NCI-H345 treated with DMSO at 0.1 percent for 48 hours (cell line): ENCODE measurements around the gene TBC1D4.
"Not testable (repeated sequence)": the region's sequence is repeated elsewhere in the genome, so short reads cannot be mapped to it uniquely, and the experiment has no call there.

Experiments
- DNase-seq: peaks from one replicate; lab custom pipeline; 2025; ENCODE audit not compliant: unreplicated experiment; lab: John Stamatoyannopoulos, UW

TBC1D4 gene

GRCh38 chr13:75365724-75366173, 116.2 kb downstream of the TBC1D4 start:
- DNase-seq = no peak

DNA sequence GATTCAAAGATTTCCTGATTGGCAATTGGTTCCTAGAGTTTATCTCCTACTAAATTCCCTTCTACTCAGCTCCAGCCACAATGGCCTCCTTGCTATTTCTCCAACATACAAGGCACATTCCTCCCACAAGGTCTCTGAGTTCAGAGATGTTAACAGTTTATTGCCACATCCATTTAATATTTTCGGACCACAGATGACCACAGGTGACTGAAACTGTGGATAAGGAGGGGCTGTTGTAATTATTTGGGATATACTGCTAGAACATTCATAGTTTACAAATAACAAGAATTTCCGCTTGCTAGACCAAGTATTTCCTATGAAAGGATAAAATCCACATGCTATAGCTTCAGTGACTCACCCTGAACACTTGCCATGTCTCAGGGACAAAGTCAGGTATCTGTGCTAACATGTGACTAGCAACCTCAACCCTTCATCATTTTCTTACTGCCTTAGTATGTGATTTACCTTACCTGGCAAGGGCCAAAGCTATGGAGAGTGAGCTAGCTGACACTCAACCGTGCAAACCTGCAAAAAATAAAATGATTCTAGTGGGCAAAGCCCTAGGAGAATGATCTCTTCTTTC, 117.7 kb downstream of the TBC1D4 start:
- no peak for DNase-seq

DNA sequence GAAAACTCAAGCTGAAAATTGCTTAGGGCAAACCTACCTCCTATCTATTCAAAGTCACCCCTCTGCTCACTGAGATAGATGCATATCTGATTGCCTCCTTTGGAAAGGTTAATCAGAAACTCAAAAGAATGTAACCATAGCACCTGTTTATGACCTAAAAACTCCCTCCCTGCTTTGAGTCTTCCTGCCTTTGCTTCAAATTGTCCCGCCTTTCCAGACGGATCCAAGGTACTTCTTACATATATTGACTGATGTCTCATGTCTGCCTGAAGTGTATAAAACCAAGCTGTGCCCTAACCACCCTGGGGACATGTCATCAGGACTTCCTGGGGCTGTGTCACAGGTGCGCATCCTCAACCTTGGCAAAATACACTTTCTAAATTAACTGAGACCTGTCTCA, 118.6 kb downstream of the TBC1D4 start:
- no peak for DNase-seq

DNA sequence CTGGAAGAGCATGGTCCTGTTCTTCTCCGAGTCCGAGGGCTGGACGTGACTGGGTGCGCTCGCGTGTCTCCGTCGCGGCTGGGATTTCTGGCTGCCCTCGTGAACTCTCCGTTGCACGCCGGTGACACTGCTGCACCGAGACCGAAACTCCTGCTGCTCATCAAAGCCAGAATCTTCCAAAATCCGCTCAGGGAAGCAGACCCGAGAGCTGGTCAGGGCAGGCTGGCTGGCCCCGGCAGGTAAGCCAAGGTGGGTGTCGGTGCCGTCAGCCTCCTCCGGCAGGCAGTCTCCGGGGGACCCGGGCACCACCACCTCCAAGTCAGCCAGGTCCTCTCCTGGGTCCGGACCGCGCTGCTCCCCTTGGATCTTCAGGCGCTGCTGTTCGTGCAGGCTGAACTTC, 119.9 kb downstream of the TBC1D4 start:
- no peak for DNase-seq

GRCh38 chr13:75360170-75360569, 121.8 kb downstream of the TBC1D4 start:
- DNase-seq = no peak

DNA sequence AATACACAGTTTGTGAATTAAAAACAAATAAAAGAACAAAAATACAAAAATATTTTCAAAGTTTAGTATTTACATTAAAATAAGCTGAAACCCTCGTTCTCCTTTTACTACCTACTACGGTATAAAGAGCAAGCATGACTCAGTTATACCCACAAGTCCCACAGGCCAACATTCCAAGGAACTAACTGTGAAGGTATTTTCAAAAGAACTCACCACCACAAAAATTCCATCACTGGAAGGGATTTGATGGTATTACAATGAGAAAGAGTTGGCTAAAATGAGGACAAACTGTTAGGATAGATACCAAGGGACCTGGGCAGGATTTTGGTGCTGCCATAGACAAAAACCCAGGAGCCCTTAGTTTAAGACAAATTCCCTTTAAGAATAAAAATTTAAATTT, 122.7 kb downstream of the TBC1D4 start:
- no peak for DNase-seq

GRCh38 chr13:75357576-75358289, 124.2 kb downstream of the TBC1D4 start:
- peak; percentile 18 for DNase-seq

DNA sequence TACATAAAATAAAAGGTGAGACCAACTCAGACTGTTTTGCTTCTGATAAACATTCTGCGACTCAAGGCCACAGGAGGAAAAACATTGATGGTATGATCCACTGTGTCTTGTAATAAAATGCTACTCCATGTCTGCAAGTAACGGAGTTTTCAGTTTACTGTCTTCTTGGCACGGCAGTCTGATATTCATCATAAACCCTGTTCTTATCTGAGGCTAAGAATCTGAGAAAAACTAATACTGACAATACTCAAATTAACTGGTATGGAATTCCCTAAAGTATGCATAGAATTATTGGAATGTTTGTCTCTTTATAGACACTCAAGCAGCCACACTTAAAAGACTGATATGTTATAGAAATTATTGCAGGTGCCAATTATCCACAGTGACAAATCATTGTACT, 125.5 kb downstream of the TBC1D4 start:
- DNase-seq = no peak

DNA sequence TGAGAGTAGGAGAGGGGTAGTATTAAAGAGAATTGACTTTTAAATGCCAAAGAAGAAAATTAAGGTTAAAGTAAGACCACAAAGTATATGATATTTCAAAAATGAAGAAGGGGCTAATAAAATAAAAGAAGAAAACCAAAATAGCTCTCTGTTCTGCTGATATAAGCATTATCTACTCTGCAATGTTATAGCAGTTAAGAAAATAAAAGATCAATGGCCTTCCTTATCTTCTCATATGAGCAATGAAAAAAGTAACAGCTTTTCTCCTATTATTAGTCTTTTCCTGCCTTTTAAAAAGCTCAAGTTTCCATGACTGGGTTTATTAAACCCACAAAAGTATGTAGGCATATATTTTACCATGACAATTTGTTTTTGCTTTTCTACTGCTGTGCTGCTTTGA, 126.4 kb downstream of the TBC1D4 start:
- no peak for DNase-seq

- DNase-seq = no peak
Measured at GRCh38 chr13:75353781-75354193, 128.2 kb downstream of the TBC1D4 start.

GRCh38 chr13:75352641-75353327, 129.2 kb downstream of the TBC1D4 start:
- no peak for DNase-seq

DNA sequence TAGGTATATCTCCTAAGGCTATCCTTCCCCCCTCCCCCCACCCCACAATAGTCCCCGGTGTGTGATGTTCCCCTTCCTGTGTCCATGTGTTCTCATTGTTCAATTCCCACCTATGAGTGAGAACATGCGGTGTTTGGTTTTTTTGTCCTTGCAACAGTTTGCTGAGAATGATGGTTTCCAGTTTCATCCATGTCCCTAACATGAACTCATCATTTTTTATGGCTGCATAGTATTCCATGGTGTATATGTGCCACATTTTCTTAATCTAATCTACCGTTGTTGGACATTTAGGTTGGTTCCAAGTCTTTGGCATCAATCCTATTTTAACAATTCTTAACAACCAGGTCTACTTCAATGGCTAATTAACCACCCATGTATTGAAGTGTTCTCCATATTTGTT, 130.4 kb downstream of the TBC1D4 start:
- not testable (repeated sequence) for DNase-seq

DNA sequence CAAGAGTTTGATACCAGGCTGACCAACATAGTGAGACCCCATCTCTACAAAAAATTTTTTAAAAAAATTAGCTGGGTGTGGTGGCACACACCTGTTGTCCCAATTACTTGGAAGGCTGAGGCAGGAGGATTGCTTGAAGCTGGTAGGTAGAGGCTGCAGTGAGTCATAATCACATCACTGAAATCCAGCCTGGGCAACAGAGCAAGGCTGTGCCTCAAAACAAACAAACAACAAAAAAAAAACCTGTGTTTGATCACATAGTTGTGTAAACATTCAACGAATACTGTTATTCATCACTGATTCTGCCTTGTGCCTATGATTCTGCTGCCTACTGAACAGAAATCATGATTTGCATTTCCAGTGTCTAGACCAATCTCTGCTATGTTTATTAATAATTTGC, 134.0 kb downstream of the TBC1D4 start:
- DNase-seq = no peak

DNA sequence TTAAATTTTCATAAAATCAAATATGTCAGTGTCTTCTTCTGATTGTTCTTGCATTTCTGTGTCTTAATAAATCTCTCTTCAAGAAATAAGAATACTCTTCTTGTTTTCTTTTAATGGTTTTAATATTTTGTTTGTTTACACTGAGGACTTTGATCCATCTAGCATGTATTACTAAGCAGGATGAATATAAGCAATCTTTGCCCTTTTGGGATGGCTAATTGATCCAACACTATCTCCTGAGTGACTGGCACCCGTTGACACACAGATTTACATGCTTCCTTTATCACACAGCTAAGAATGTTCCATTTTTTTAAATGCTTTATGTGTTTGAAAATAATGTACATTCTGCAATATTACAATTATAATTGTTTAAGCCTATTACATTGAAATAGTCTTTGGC, 134.5 kb downstream of the TBC1D4 start:
- DNase-seq = no peak

DNA sequence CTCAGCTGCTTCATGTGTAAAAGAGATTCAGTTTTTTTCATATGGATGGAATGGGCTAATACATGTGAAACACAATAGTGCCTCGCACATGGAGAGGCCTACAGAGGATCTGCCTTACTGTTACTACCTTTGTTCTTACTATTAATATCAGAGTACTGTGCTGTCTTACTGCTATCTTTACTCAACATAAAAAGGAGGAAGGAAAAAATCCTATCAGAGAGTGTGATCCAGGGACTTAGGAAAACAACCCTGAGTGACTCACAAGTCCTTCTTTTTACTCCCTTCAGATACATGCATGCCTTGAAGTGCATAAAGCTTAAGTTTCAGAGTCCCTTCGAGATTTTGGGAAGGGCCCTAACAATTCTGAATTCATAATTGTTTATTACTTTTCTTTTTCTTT, 136.8 kb downstream of the TBC1D4 start:
- no peak for DNase-seq

GRCh38 chr13:75341028-75341427, 140.9 kb downstream of the TBC1D4 start:
- DNase-seq = no peak

DNA sequence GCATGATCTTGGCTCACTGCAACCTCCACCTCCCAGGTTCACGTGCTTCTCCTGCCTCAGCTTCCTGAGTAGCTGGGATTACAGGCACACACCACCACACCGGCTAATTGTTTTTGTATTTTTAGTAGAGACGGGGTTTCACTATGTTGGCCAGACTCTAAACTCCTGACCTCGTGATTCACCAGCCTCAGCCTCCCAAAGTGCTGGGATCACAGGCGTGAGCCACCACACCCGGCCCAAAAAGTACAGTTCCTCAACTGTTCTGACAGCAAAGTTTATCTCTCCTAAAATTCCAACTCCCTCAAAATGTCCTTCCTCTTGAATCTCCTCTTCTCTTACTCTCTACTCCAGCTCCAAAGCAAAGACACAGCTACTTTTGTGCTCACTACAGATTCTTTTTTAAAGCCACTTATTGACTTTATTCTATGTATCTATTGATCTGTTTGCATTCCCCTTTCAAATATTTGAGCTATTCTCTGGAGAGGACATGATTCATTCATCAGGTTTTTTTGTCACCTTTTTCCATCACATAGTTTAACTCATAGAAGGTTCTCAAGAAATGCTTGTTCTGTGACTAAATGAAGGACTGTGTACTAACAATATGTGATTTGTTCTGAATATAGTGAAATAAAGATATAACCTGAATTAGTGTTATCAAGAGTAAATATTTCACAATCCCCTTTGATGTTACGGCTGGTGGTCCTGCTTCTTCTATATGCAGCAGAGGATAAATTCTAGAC, 142.2 kb downstream of the TBC1D4 start:
- no peak for DNase-seq

- no peak for DNase-seq
Measured at GRCh38 chr13:75334634-75335447, 147.1 kb downstream of the TBC1D4 start.

GRCh38 chr13:75333103-75333502, 148.9 kb downstream of the TBC1D4 start:
- no peak for DNase-seq

GRCh38 chr13:75331792-75332349, 150.1 kb downstream of the TBC1D4 start:
- DNase-seq = no peak
